AG04449 (cell line): ENCODE measurements around the gene ABLIM2.

Experiments used
- CTCF ChIA-PET: fragments of 350-600 bp; formaldehyde crosslinking; extraction: SDS; loops from one replicate; lab custom pipeline; 2021; ENCODE audit warnings: antibody characterized with exemption; lab: Yijun Ruan, JAX
- POLR2A ChIA-PET: fragments of 400-600, 350-600 bp; formaldehyde crosslinking; extraction: SDS; loops from one replicate; lab custom pipeline; 2020; ENCODE audit warnings: antibody characterized with exemption, inconsistent platforms; lab: Yijun Ruan, JAX
- DNase-seq: peaks from one replicate; pipeline ENCODE4 v3.0.0-alpha.2; 2010; ENCODE audit warnings: low read depth, low spot score
- H3K4me3 ChIP-seq: 2 replicates; pipeline ENCODE4 v1.5.1; 2011; ENCODE audit warnings: low read depth, mild to moderate bottlenecking, control low read depth, low read length
- CTCF ChIP-seq: IDR thresholded peaks from one replicate; pipeline ENCODE4 v1.5.1; 2011; ENCODE audit warnings: mild to moderate bottlenecking, moderate library complexity, low read length, control low read depth, inconsistent platforms; ENCODE audit not compliant: insufficient read depth; ENCODE audit errors: missing control alignments

Gene ABLIM2

GRCh38 chr4:7985072-7985471 lies 173.5 kb downstream of the ABLIM2 start:
- CTCF ChIA-PET = interaction anchor here (1.3 to 6.8 kb wide), 3 partner anchors 14 to 215 kb away, joined by 3 to 193 read pairs (median 7); no protein-coding TSS in a partner anchor
- TF ChIP-seq CTCF = no peak
- DNase-seq = no peak
- POLR2A ChIA-PET = no interaction called here
- no peak overlapping the region for H3K4me3 ChIP-seq

- no peak for TF ChIP-seq CTCF
- DNase-seq = no peak
- no peak overlapping the region for H3K4me3 ChIP-seq
- ChIA-PET CTCF (interaction anchor here (0.6 to 6.8 kb wide), 4 partner anchors 13 to 214 kb away, joined by 3 to 193 read pairs (median 5); no protein-coding TSS in a partner anchor), POLR2A (no interaction called here)
Observed at GRCh38 chr4:7984286-7984925, 174.2 kb downstream of the ABLIM2 start.

GRCh38 chr4:7983296-7983695 lies 175.3 kb downstream of the ABLIM2 start:
- no peak overlapping the region for H3K4me3 ChIP-seq
- CTCF ChIA-PET = interaction anchor here (1.1 to 6.8 kb wide), 3 partner anchors 25 to 180 kb away, joined by 3 to 193 read pairs (median 53); no protein-coding TSS in a partner anchor
- POLR2A ChIA-PET = no interaction called here
- no peak for TF ChIP-seq CTCF
- no peak for DNase-seq

GRCh38 chr4:7981738-7982394 lies 176.7 kb downstream of the ABLIM2 start:
- POLR2A ChIA-PET = no interaction called here
- H3K4me3 ChIP-seq = no peak overlapping the region
- CTCF ChIA-PET = interaction anchor here (0.7 to 6.3 kb wide), 5 partner anchors 9 to 178 kb away, joined by 3 to 53 read pairs (median 3); no protein-coding TSS in a partner anchor
- no peak for TF ChIP-seq CTCF
- DNase-seq = no peak

- no peak for TF ChIP-seq CTCF
- CTCF ChIA-PET = interaction anchor here (1.1 to 6.3 kb wide), 3 partner anchors 8 to 176 kb away, joined by 3 to 53 read pairs (median 27); no protein-coding TSS in a partner anchor
- DNase-seq = no peak
- POLR2A ChIA-PET = no interaction called here
- H3K4me3 ChIP-seq = no peak overlapping the region
Observed at GRCh38 chr4:7980036-7980435, 178.6 kb downstream of the ABLIM2 start.

GRCh38 chr4:7979652-7979968 lies 179.0 kb downstream of the ABLIM2 start:
- POLR2A ChIA-PET = interaction anchor here (0.6 kb wide), 1 partner anchor 181 kb away, joined by 3 read pairs; no protein-coding TSS in a partner anchor
- CTCF ChIA-PET = interaction anchor here (1.1 to 6.3 kb wide), 4 partner anchors 8 to 176 kb away, joined by 3 to 53 read pairs (median 15); no protein-coding TSS in a partner anchor

More at GRCh38 chr4:7979652-7979968, 179.0 kb downstream of the ABLIM2 start:
- no peak overlapping the region for H3K4me3 ChIP-seq
- DNase-seq = no peak
- TF ChIP-seq CTCF = no peak
